ENCODE results near the gene NKX6-2. TPM values are rescaled to one million over a fixed set of nuclear protein-coding genes. Genes with fewer than 3 reads are reported as not detected.
"Not testable (repeated sequence)": the region's sequence is repeated elsewhere in the genome, so short reads cannot be mapped to it uniquely, and the experiment has no call there.

Gene NKX6-2
- total RNA-seq, 5 donors from 2014 or later (not counting 1 experiment from before 2014, with no cell fraction given), result not detected

DNA sequence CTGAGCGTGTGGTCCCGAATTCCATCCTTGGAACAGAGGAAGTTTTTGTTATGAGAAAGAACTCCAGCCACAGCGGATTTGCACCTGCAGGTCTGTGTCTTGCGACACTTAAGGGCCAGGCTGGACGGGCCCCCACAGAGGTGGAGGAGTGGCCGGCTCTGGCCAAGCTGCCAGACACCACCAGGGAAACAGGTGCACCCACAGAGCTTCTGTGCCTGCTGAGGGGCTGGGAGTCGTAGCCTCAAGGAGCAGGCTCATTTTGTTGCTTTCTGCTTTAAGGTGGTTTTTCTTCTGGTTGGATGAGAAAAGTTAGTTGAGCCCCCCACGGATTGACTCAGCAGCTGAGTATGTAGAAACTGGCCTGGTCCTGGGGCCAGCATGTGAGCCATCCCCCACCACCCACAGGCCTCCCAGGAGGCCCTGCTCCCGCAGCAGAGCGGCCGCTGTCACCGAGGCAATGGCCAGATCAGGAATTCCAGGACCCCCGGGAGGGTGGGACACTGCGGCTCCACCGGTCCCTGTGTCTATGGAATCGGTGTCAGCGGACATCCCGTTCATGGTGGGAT, 41.9 kb downstream of the NKX6-2 start:
- no peak for DNase-seq
- Histone ChIP-seq H3K4me3 (ENCODE audit: control insufficient read depth in 1 of 2, extremely low read depth in 1 of 2, low read length in 1 of 2) (no peak overlapping the region), H3K27ac (ENCODE audit: low read length) (no peak overlapping the region), H3K9me3 (no peaks in the 10 kb centered on the region), H3K36me3 (ENCODE audit: control insufficient read depth in 2 of 2, extremely low read depth in 1 of 2, insufficient read depth in 1 of 2, low read length in 1 of 2) (peaks cover 3 to 4% of the 10 kb centered on the region in 2 donors), H3K4me1 (ENCODE audit: control insufficient read depth in 1 of 2, extremely low read depth in 1 of 2, insufficient read depth in 2 of 2, low read length in 2 of 2) (no peaks in the 10 kb centered on the region), H3K27me3 (replicated peaks in 1 of 2; ENCODE audit: control insufficient read depth in 2 of 2, extremely low read depth in 1 of 2, insufficient read depth in 2 of 2, low read length in 1 of 2) (no peaks in the 10 kb centered on the region)
- Mint-ChIP-seq H3K4me3 (no peak overlapping the region), H3K36me3 (peaks cover 5% of the 10 kb centered on the region), H3K27ac (no peak overlapping the region), H3K4me1 (no peaks in the 10 kb centered on the region), H3K27me3 (no peaks in the 10 kb centered on the region), H3K9me3 (no peaks in the 10 kb centered on the region)
- WGBS (ENCODE audit: insufficient coverage), result 91% methylated on average over 13 of the region's 18 CpGs
- CTCF ChIA-PET, result no interaction called here
- POLR2A ChIA-PET, result no interaction called here
- no peak for ATAC-seq (replicated peaks in 1 of 4)

DNA sequence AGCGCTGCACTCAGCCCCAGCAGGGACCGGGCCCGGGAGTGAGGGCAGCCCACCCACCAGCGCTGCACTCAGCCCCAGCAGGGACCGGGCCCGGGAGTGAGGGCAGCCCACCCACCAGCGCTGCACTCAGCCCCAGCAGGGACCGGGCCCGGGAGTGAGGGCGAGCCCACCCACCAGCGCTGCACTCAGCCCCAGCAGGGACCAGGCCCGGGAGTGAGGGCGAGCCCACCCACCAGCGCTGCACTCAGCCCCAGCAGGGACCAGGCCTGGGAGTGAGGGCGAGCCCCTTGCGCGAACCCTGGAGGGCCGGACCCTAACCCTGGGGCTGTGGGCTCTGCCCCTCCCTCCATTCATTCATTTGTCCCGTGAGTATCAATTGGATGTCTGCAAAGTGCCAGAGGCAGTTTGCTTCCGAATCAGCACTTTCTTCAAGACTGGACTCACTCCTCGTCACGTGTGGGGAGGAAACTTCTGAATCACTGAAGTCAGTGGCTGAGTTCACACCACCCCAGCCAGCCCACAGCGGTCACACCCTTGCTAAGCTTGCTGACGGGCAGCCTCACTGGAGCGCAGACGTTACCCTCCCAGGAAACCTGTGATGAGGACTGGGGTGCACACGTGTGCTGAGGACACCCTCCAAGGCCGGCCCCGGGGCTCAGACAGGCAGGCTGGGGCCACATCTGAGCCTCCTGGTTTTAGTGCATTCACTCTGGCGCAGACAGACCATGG, 42.6 kb downstream of the NKX6-2 start:
- H3K9me3 Mint-ChIP-seq; CTCF ChIA-PET; H3K36me3 ChIP-seq (ENCODE audit: control insufficient read depth in 2 of 2, extremely low read depth in 1 of 2, insufficient read depth in 1 of 2, low read length in 1 of 2); H3K27ac ChIP-seq (ENCODE audit: low read length); H3K4me3 Mint-ChIP-seq; H3K4me3 ChIP-seq (ENCODE audit: control insufficient read depth in 1 of 2, extremely low read depth in 1 of 2, low read length in 1 of 2); H3K9me3 ChIP-seq; H3K27me3 Mint-ChIP-seq; POLR2A ChIA-PET; DNase-seq; H3K36me3 Mint-ChIP-seq; H3K4me1 Mint-ChIP-seq; ATAC-seq (replicated peaks in 1 of 4); H3K27ac Mint-ChIP-seq; H3K4me1 ChIP-seq (ENCODE audit: control insufficient read depth in 1 of 2, extremely low read depth in 1 of 2, insufficient read depth in 2 of 2, low read length in 2 of 2); H3K27me3 ChIP-seq (replicated peaks in 1 of 2; ENCODE audit: control insufficient read depth in 2 of 2, extremely low read depth in 1 of 2, insufficient read depth in 2 of 2, low read length in 1 of 2): not testable (repeated sequence)
- WGBS (ENCODE audit: insufficient coverage), result 94% methylated on average over 24 of the region's 30 CpGs

DNA sequence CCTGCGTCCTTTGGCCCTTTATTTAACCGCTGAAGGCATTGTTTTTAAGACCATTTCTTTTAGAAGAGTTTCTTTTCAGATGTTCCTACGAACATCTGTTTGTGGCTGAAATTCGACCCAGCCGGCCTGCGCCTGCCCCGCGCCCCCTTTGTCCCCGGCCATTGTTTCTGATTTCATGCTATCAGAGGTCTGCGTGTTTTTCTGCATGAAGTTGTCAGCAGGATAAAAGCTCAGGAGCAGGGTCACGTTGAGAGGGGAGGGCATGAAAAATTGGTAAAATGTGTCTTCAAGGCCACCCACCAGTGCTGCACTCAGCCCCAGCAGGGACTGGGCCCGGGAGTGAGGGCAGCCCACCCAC, 43.1 kb downstream of the NKX6-2 start:
- WGBS (ENCODE audit: insufficient coverage), result 96% methylated on average over 10 of the region's 12 CpGs

DNA sequence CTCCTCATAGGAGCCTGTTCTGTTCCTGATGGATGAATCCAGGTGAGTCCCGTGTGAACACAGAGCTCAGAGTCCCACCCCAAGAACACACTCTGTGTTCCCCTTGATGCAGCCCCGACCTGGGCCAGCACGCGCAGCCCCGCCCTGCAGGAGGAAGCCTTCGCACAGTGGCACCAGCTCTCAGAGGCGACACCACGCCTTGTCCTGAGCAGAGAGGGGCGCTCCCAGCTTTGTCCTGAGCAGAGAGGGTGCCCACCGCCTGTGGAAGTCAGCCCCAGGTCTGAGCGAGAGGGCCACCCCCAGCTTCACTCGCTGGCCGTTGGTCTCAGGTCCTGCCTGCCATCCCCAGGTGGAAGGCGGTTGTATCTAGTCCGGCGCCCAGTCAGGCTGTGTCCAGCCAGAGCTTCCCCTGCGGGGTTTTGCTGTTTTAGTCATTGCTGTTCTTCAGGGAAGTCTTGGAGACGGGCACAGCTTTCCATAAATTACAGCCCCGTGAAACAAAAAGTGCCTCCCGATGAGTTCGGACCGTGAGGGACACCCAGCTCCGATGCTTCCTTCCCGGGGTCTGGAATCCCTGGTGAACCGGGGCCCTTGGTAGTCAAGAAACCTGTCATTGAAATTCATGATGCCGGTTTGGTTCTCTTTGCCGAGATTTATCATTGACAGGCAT, 43.6 kb downstream of the NKX6-2 start:
- Mint-ChIP-seq H3K36me3 (peaks cover 3% of the 10 kb centered on the region), H3K4me1 (no peaks in the 10 kb centered on the region), H3K9me3 (no peaks in the 10 kb centered on the region), H3K27ac (no peak overlapping the region), H3K27me3 (no peaks in the 10 kb centered on the region), H3K4me3 (no peak overlapping the region)
- Histone ChIP-seq H3K27me3 (replicated peaks in 1 of 2; ENCODE audit: control insufficient read depth in 2 of 2, extremely low read depth in 1 of 2, insufficient read depth in 2 of 2, low read length in 1 of 2) (no peaks in the 10 kb centered on the region), H3K27ac (ENCODE audit: low read length) (no peak overlapping the region), H3K9me3 (no peaks in the 10 kb centered on the region), H3K4me1 (ENCODE audit: control insufficient read depth in 1 of 2, extremely low read depth in 1 of 2, insufficient read depth in 2 of 2, low read length in 2 of 2) (no peaks in the 10 kb centered on the region), H3K4me3 (ENCODE audit: control insufficient read depth in 1 of 2, extremely low read depth in 1 of 2, low read length in 1 of 2) (no peak overlapping the region), H3K36me3 (ENCODE audit: control insufficient read depth in 2 of 2, extremely low read depth in 1 of 2, insufficient read depth in 1 of 2, low read length in 1 of 2) (peaks cover 3 to 4% of the 10 kb centered on the region in 2 donors)
- DNase-seq (no peak), ATAC-seq (replicated peaks in 1 of 4) (no peak)
- CTCF ChIA-PET, result no interaction called here
- POLR2A ChIA-PET, result no interaction called here
- WGBS (ENCODE audit: insufficient coverage), result 92% methylated on average over 27 of the region's 27 CpGs

More for the DNA sequence above, 43.1 kb downstream of the NKX6-2 start:
- Mint-ChIP-seq H3K27me3 (no peaks in the 10 kb centered on the region), H3K4me3 (no peak overlapping the region), H3K9me3 (no peaks in the 10 kb centered on the region), H3K36me3 (peaks cover 3% of the 10 kb centered on the region), H3K4me1 (no peaks in the 10 kb centered on the region), H3K27ac (no peak overlapping the region)
- Histone ChIP-seq H3K4me1 (ENCODE audit: control insufficient read depth in 1 of 2, extremely low read depth in 1 of 2, insufficient read depth in 2 of 2, low read length in 2 of 2) (no peaks in the 10 kb centered on the region), H3K27ac (ENCODE audit: low read length) (no peak overlapping the region), H3K27me3 (replicated peaks in 1 of 2; ENCODE audit: control insufficient read depth in 2 of 2, extremely low read depth in 1 of 2, insufficient read depth in 2 of 2, low read length in 1 of 2) (no peaks in the 10 kb centered on the region), H3K9me3 (no peaks in the 10 kb centered on the region), H3K36me3 (ENCODE audit: control insufficient read depth in 2 of 2, extremely low read depth in 1 of 2, insufficient read depth in 1 of 2, low read length in 1 of 2) (peaks cover 3 to 4% of the 10 kb centered on the region in 2 donors), H3K4me3 (ENCODE audit: control insufficient read depth in 1 of 2, extremely low read depth in 1 of 2, low read length in 1 of 2) (no peak overlapping the region)
- no peak for DNase-seq
- POLR2A ChIA-PET, result no interaction called here
- CTCF ChIA-PET, result no interaction called here
- no peak for ATAC-seq (replicated peaks in 1 of 4)

DNA sequence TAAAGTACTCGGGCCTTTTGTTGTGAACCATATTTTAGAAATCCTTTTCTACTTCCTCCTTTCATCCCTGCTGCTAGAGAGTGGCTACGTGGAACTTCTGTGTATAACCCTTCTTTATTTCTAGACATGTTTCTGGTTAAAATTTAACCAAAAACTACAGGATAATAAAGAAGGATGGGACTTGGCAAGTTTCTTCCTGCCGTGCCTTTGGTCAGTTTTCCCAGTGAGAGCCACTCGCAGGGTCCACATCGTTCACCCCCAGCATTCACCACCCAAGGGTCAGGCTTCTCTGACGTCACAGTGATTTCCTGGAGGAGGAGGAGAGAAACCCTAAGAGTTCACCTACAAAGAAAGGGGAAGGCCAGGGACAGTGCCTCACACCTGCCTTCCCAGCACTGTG, 45.4 kb downstream of the NKX6-2 start:
- Histone ChIP-seq H3K27ac (ENCODE audit: low read length) (no peak overlapping the region), H3K36me3 (ENCODE audit: control insufficient read depth in 2 of 2, extremely low read depth in 1 of 2, insufficient read depth in 1 of 2, low read length in 1 of 2) (peaks cover 3 to 4% of the 10 kb centered on the region in 2 donors), H3K4me3 (ENCODE audit: control insufficient read depth in 1 of 2, extremely low read depth in 1 of 2, low read length in 1 of 2) (no peak overlapping the region), H3K27me3 (replicated peaks in 1 of 2; ENCODE audit: control insufficient read depth in 2 of 2, extremely low read depth in 1 of 2, insufficient read depth in 2 of 2, low read length in 1 of 2) (no peaks in the 10 kb centered on the region), H3K4me1 (ENCODE audit: control insufficient read depth in 1 of 2, extremely low read depth in 1 of 2, insufficient read depth in 2 of 2, low read length in 2 of 2) (no peaks in the 10 kb centered on the region), H3K9me3 (no peaks in the 10 kb centered on the region)
- DNase-seq (no peak), ATAC-seq (replicated peaks in 1 of 4) (no peak)
- H3K9me3 Mint-ChIP-seq, result no peaks in the 10 kb centered on the region
- H3K4me1 Mint-ChIP-seq, result no peaks in the 10 kb centered on the region
- no peaks in the 10 kb centered on the region for H3K27me3 Mint-ChIP-seq
- H3K4me3 Mint-ChIP-seq, result no peak overlapping the region
- ChIA-PET CTCF (no interaction called here), POLR2A (no interaction called here)
- WGBS (ENCODE audit: insufficient coverage), result no CpG with 5 or more reads among the region's 6 CpGs
- H3K36me3 Mint-ChIP-seq, result peaks cover 3% of the 10 kb centered on the region
- no peak overlapping the region for H3K27ac Mint-ChIP-seq

DNA sequence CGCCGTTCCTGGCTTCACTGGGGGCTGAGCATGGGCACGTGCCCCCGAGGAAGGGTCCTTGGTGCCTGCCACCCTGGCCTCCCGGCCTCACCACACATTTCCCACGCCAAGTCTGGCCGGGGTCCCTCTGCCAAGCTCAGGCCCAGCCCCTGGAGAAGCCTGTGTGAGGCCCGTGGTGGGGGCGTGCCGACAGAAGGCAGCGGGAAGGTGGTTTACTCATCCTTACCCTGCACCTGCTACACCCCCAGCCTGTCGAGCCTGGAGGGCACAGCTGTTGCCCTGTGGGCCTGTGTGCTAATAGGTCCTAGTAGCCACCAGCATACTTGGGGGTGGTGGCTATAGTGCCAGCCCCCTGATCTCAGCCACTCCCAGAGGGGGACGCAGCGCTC, 46.7 kb downstream of the NKX6-2 start:
- Histone ChIP-seq H3K4me1 (ENCODE audit: control insufficient read depth in 1 of 2, extremely low read depth in 1 of 2, insufficient read depth in 2 of 2, low read length in 2 of 2) (no peaks in the 10 kb centered on the region), H3K27me3 (replicated peaks in 1 of 2; ENCODE audit: control insufficient read depth in 2 of 2, extremely low read depth in 1 of 2, insufficient read depth in 2 of 2, low read length in 1 of 2) (no peaks in the 10 kb centered on the region), H3K9me3 (no peaks in the 10 kb centered on the region), H3K4me3 (ENCODE audit: control insufficient read depth in 1 of 2, extremely low read depth in 1 of 2, low read length in 1 of 2) (no peak overlapping the region), H3K27ac (ENCODE audit: low read length) (no peak overlapping the region), H3K36me3 (ENCODE audit: control insufficient read depth in 2 of 2, extremely low read depth in 1 of 2, insufficient read depth in 1 of 2, low read length in 1 of 2) (peaks cover 3 to 4% of the 10 kb centered on the region in 2 donors)
- ChIA-PET POLR2A (no interaction called here), CTCF (no interaction called here)
- no peaks in the 10 kb centered on the region for H3K4me1 Mint-ChIP-seq
- 96% methylated on average over 9 of the region's 14 CpGs for WGBS (ENCODE audit: insufficient coverage)
- H3K36me3 Mint-ChIP-seq, result no peaks in the 10 kb centered on the region
- H3K4me3 Mint-ChIP-seq, result no peak overlapping the region
- no peaks in the 10 kb centered on the region for H3K9me3 Mint-ChIP-seq
- DNase-seq, result no peak
- no peak for ATAC-seq (replicated peaks in 1 of 4)
- H3K27me3 Mint-ChIP-seq, result no peaks in the 10 kb centered on the region
- no peak overlapping the region for H3K27ac Mint-ChIP-seq
